ENCODE data around the gene ZBED5. TPM values are rescaled to one million over a fixed set of nuclear protein-coding genes. Genes with fewer than 3 reads are reported as not detected.
"Not testable (repeated sequence)": the region's sequence is repeated elsewhere in the genome, so short reads cannot be mapped to it uniquely, and the experiment has no call there.

ZBED5 gene
- polyA plus RNA-seq, 1 donor (not counting 4 experiments of a cell fraction or from before 2014, with no cell fraction given), result 75.1 TPM

DNA sequence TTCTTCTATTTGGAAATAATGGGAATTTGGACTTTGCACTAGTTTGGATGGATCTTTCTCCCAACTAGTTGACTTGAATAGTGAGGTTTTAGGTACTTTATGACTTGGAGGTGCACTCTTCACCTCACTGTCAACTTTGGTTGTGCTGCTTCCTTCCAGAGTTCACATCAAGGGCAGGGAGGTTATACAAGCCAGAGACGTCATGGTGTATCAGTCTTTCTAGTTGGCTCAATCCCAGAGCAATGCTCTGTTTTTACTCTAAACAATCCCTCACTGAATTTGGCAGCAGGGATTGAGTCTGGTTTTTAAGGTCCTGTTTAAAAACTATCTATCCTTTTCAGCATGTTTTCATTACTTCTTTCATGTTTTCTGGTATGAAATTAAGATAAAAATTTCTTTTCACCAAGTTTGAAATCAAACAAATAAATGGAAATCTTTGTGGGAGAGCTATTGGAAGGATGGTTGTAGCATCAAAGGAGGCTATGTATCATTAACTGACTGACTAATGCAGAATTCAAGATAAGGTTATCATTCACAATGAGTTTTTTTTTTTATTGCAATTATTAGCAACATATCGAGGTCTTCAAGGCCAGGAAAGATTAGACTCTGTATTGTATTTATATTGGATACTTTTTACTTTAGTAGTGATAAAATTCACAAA is 28.0 kb upstream of the ZBED5 start:
- no peak overlapping the region for H3K9ac ChIP-seq (ENCODE audit: control insufficient read depth, extremely low read depth, insufficient read depth, low read length)
- H3K4me2 ChIP-seq (ENCODE audit: control insufficient read depth, extremely low read depth, insufficient read depth, low read depth, low read length), result no peak overlapping the region
- dilution Hi-C loops (cut with MboI; ENCODE audit: extremely low pct_ligation_motif_present, low sequenced_read_pairs), result no loop called here
- H4K20me1 ChIP-seq (ENCODE audit: control insufficient read depth, extremely low read depth, insufficient read depth, low read length), result no peaks in the 10 kb centered on the region
- H3K9me1 ChIP-seq (ENCODE audit: control insufficient read depth, extremely low read depth, insufficient read depth, low read length), result no peaks in the 10 kb centered on the region
- no peak overlapping the region for H2AFZ ChIP-seq (ENCODE audit: control insufficient read depth, low read length)
- no peaks in the 10 kb centered on the region for H3K27me3 ChIP-seq (ENCODE audit: control insufficient read depth, extremely low read depth, insufficient read depth, low read length)
- TF ChIP-seq, protein P1, sequence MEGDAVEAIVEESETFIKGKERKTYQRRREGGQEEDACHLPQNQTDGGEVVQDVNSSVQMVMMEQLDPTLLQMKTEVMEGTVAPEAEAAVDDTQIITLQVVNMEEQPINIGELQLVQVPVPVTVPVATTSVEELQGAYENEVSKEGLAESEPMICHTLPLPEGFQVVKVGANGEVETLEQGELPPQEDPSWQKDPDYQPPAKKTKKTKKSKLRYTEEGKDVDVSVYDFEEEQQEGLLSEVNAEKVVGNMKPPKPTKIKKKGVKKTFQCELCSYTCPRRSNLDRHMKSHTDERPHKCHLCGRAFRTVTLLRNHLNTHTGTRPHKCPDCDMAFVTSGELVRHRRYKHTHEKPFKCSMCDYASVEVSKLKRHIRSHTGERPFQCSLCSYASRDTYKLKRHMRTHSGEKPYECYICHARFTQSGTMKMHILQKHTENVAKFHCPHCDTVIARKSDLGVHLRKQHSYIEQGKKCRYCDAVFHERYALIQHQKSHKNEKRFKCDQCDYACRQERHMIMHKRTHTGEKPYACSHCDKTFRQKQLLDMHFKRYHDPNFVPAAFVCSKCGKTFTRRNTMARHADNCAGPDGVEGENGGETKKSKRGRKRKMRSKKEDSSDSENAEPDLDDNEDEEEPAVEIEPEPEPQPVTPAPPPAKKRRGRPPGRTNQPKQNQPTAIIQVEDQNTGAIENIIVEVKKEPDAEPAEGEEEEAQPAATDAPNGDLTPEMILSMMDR (optimal IDR thresholded peaks at IDR 0.05 in 1 of 3, IDR thresholded peaks at IDR 0.05 in 1 of 3, conservative IDR thresholded peaks at IDR 0.05 in 1 of 3; ENCODE audit: extremely low read depth in 1 of 3, insufficient read depth in 2 of 3, low read length in 3 of 3), result no peak
- no peak for TF ChIP-seq EZH2 (IDR thresholded peaks at IDR 0.05; ENCODE audit: low read length)
- no peak for DNase-seq (ENCODE audit: low read depth, low spot score)
- peaks cover 2% of the 10 kb centered on the region for H3K4me1 ChIP-seq (ENCODE audit: control insufficient read depth, extremely low read depth, insufficient read depth, low read length)
- no peaks in the 10 kb centered on the region for H3K36me3 ChIP-seq (ENCODE audit: control insufficient read depth in 2 of 2, extremely low read depth in 1 of 2, insufficient read depth in 2 of 2, low read length in 2 of 2)
- FAIRE-seq, result peak; percentile 57
- H3K4me3 ChIP-seq (ENCODE audit: control insufficient read depth in 2 of 3, extremely low read depth in 1 of 3, insufficient read depth in 2 of 3, low read depth in 1 of 3, low read length in 3 of 3), result no peak overlapping the region
- no peak overlapping the region for H3K27ac ChIP-seq (ENCODE audit: control insufficient read depth, insufficient read depth, low read length)
- H3K79me2 ChIP-seq (ENCODE audit: control insufficient read depth, insufficient read depth, low read length), result no peaks in the 10 kb centered on the region
- H3K9me3 ChIP-seq (ENCODE audit: control insufficient read depth, low read depth, low read length), result peaks cover 2% of the 10 kb centered on the region

DNA sequence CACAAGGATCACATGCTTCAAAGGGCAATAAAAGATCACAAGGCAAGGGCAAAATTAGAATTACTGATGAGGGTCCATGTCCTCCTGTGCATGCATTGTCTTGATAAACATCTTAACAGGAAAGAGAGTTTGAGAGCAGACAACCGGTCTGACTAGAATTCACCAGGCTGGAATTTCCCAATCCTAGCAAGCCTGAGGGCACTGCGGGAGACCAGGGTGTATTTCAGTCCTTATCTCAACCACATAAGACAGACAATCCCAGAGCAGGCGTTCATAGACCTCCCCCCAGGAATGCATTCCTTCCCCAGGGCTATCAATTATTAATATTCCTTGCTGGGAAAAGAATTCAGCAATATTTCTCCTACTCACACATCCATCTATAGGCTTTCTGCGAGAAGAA is 26.4 kb upstream of the ZBED5 start:
- H3K27ac ChIP-seq (ENCODE audit: control insufficient read depth, insufficient read depth, low read length); H3K79me2 ChIP-seq (ENCODE audit: control insufficient read depth, insufficient read depth, low read length); H3K4me2 ChIP-seq (ENCODE audit: control insufficient read depth, extremely low read depth, insufficient read depth, low read depth, low read length); H3K4me1 ChIP-seq (ENCODE audit: control insufficient read depth, extremely low read depth, insufficient read depth, low read length); H3K27me3 ChIP-seq (ENCODE audit: control insufficient read depth, extremely low read depth, insufficient read depth, low read length); FAIRE-seq; H3K9me3 ChIP-seq (ENCODE audit: control insufficient read depth, low read depth, low read length); DNase-seq (ENCODE audit: low read depth, low spot score); H3K9me1 ChIP-seq (ENCODE audit: control insufficient read depth, extremely low read depth, insufficient read depth, low read length); H3K9ac ChIP-seq (ENCODE audit: control insufficient read depth, extremely low read depth, insufficient read depth, low read length); H2AFZ ChIP-seq (ENCODE audit: control insufficient read depth, low read length); H3K4me3 ChIP-seq (ENCODE audit: control insufficient read depth in 2 of 3, extremely low read depth in 1 of 3, insufficient read depth in 2 of 3, low read depth in 1 of 3, low read length in 3 of 3); H3K36me3 ChIP-seq (ENCODE audit: control insufficient read depth in 2 of 2, extremely low read depth in 1 of 2, insufficient read depth in 2 of 2, low read length in 2 of 2); dilution Hi-C loops (cut with MboI; ENCODE audit: extremely low pct_ligation_motif_present, low sequenced_read_pairs); H4K20me1 ChIP-seq (ENCODE audit: control insufficient read depth, extremely low read depth, insufficient read depth, low read length): not testable (repeated sequence)

DNA sequence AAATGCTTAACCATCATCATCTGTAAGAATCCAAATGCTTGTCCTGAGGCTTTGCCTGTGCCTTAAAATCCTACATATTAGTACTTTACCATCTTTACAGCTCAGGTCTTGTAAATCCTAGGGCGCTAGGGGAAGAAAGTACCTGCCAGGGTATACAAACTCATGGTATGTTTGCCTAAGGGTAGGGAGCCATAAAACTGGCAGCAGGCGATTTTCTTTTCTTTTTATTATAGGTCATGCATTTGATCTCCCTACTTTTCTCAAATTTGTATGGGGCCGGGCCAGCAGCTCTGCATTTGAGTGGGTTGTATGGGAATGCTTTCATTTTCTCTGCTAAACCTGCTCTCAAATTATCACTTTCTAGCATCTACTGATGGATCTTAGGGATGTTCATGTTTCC is 24.0 kb upstream of the ZBED5 start:
- Histone ChIP-seq H3K27ac (ENCODE audit: control insufficient read depth, insufficient read depth, low read length) (no peak overlapping the region), H2AFZ (ENCODE audit: control insufficient read depth, low read length) (no peak overlapping the region), H3K4me3 (ENCODE audit: control insufficient read depth in 2 of 3, extremely low read depth in 1 of 3, insufficient read depth in 2 of 3, low read depth in 1 of 3, low read length in 3 of 3) (no peak overlapping the region), H3K4me2 (ENCODE audit: control insufficient read depth, extremely low read depth, insufficient read depth, low read depth, low read length) (no peak overlapping the region), H3K9me1 (ENCODE audit: control insufficient read depth, extremely low read depth, insufficient read depth, low read length) (no peaks in the 10 kb centered on the region), H3K9me3 (ENCODE audit: control insufficient read depth, low read depth, low read length) (peaks cover 2% of the 10 kb centered on the region), H3K79me2 (ENCODE audit: control insufficient read depth, insufficient read depth, low read length) (no peaks in the 10 kb centered on the region), H3K27me3 (ENCODE audit: control insufficient read depth, extremely low read depth, insufficient read depth, low read length) (no peaks in the 10 kb centered on the region), H3K36me3 (ENCODE audit: control insufficient read depth in 2 of 2, extremely low read depth in 1 of 2, insufficient read depth in 2 of 2, low read length in 2 of 2) (no peaks in the 10 kb centered on the region), H4K20me1 (ENCODE audit: control insufficient read depth, extremely low read depth, insufficient read depth, low read length) (no peaks in the 10 kb centered on the region), H3K9ac (ENCODE audit: control insufficient read depth, extremely low read depth, insufficient read depth, low read length) (no peak overlapping the region), H3K4me1 (ENCODE audit: control insufficient read depth, extremely low read depth, insufficient read depth, low read length) (peaks cover 5% of the 10 kb centered on the region)
- no peak for DNase-seq (ENCODE audit: low read depth, low spot score)
- TF ChIP-seq, protein P1 (optimal IDR thresholded peaks at IDR 0.05 in 1 of 3, IDR thresholded peaks at IDR 0.05 in 1 of 3, conservative IDR thresholded peaks at IDR 0.05 in 1 of 3; ENCODE audit: extremely low read depth in 1 of 3, insufficient read depth in 2 of 3, low read length in 3 of 3), result no peak
- no peak for TF ChIP-seq EZH2 (IDR thresholded peaks at IDR 0.05; ENCODE audit: low read length)
- dilution Hi-C loops (cut with MboI; ENCODE audit: extremely low pct_ligation_motif_present, low sequenced_read_pairs), result no loop called here
- no peak for FAIRE-seq

Measured in keratinocyte (primary cell).